ENCODE measurements around the gene ANKRD34A.
A peak's percentile ranks its signal among the peaks of the same experiment; 100 is the strongest.
"Not testable (repeated sequence)": the region's sequence is repeated elsewhere in the genome, so short reads cannot be mapped to it uniquely, and the experiment has no call there.

Gene ANKRD34A

DNA sequence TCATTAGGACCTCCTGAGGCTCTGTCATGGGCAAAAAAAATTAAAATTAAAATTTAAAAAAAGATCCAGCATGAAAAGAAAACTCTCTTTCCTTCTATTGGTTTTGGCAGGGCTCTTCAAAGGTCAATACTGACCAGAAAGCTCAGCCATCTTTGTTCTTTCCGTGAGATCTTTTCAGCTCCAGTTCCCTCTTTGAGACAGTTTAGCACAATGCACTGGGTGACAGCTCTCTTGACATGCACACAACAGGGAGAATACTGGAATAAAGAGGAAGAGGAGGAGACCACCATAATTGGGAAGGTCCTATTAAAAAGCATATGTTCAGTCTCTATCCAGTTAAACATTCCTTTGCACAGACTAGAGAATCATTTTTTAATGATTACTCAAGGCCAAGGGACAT is 12.8 kb downstream of the ANKRD34A start:
- H3K27ac ChIP-seq: no peak overlapping the region
- peaks cover 36% of the 10 kb centered on the region for H3K4me1 ChIP-seq
- no peak for TF ChIP-seq Cebpa-rat (IDR thresholded peaks at IDR 0.05)
- H3K4me2 ChIP-seq: 0 out of 2 replicates have a peak overlapping the region, but pooled peaks have one; percentile 10
- no peaks in the 10 kb centered on the region for H3K9me3 ChIP-seq
- H3K9ac ChIP-seq: no peak overlapping the region
- H4K20me1 ChIP-seq: peaks cover 53% of the 10 kb centered on the region
- H3K27me3 ChIP-seq: no peaks in the 10 kb centered on the region
- no peak overlapping the region for H3K4me3 ChIP-seq
- peaks cover 73% of the 10 kb centered on the region for H3K36me3 ChIP-seq

- Histone ChIP-seq H3K27me3 (no peaks in the 10 kb centered on the region), H3K36me3 (peaks cover 89% of the 10 kb centered on the region), H3K4me2 (no peak overlapping the region), H4K20me1 (peaks cover 47% of the 10 kb centered on the region), H3K4me1 (peaks cover 13% of the 10 kb centered on the region), H3K27ac (no peak overlapping the region), H3K9me3 (no peaks in the 10 kb centered on the region), H3K4me3 (no peak overlapping the region), H3K9ac (no peak overlapping the region)
- no peak for TF ChIP-seq Cebpa-rat (IDR thresholded peaks at IDR 0.05)
These were observed 15.2 kb downstream of the ANKRD34A start for GRCh38 chr1:145949219-145949618.

- Histone ChIP-seq H4K20me1 (peaks cover 41% of the 10 kb centered on the region), H3K36me3 (peaks cover 89% of the 10 kb centered on the region), H3K27me3 (no peaks in the 10 kb centered on the region), H3K9ac (no peak overlapping the region), H3K9me3 (no peaks in the 10 kb centered on the region), H3K27ac (no peak overlapping the region), H3K4me2 (no peak overlapping the region), H3K4me3 (no peak overlapping the region), H3K4me1 (peaks cover 13% of the 10 kb centered on the region)
- TF ChIP-seq Cebpa-rat (IDR thresholded peaks at IDR 0.05): no peak
These were observed 16.8 kb downstream of the ANKRD34A start for GRCh38 chr1:145947551-145947950.

DNA sequence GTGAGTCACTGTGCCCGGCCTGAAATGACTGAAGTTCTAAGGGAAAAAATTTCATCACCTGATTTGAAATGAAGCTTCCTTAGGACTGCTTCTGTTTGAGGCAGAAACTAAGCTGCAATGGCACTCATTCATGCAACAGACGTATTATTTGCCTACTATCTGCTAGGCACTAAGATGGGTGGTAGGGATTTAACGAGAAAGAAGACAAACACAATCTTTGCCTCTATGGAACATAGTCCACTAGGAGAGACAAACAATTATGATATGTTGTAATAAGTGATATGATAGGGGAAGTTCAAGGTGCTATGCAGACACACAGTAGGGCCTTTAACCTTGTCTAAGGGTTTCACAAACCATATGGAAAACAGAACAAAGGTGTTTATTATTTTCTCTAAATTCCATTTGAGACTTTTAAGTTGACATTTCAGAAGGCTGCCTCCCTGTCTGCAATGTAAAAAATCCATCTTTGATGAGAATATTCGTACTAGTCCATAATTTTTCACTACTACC is 17.8 kb downstream of the ANKRD34A start:
- no peak for TF ChIP-seq Cebpa-rat (IDR thresholded peaks at IDR 0.05)
- H4K20me1 ChIP-seq: peaks cover 41% of the 10 kb centered on the region

DNA sequence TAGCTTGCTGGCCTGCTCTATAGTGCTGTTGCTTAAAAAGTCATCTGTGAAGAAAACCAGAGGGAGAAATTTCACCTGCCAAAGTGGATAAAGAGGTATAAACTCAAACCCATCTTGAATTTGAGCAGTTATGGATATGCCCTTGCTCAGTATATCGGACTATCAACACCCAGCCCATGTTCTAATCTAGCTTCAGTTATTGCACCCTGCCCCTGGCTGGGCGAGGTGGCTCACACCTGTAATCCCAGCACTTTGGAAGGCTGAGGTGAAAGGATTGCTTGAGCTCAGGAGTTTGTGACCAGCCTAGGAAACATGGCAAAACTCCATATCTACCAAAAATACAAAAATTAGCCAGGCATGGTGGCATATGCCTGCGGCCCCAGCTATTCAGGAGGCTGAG is 19.8 kb downstream of the ANKRD34A start:
- TF ChIP-seq Cebpa-rat (IDR thresholded peaks at IDR 0.05): no peak
- H4K20me1 ChIP-seq: peaks cover 23% of the 10 kb centered on the region; the same call in 1 of the 2 replicates
- H3K4me1 ChIP-seq: no peaks in the 10 kb centered on the region
- peaks cover 92% of the 10 kb centered on the region for H3K36me3 ChIP-seq
- H3K9ac ChIP-seq: no peak overlapping the region
- no peak overlapping the region for H3K27ac ChIP-seq
- H3K4me2 ChIP-seq: no peak overlapping the region
- H3K27me3 ChIP-seq: no peaks in the 10 kb centered on the region
- no peak overlapping the region for H3K4me3 ChIP-seq
- no peaks in the 10 kb centered on the region for H3K9me3 ChIP-seq

More for the DNA sequence above, 17.8 kb downstream of the ANKRD34A start:
- no peak overlapping the region for H3K4me2 ChIP-seq
- H3K4me1 ChIP-seq: peaks cover 11% of the 10 kb centered on the region
- no peaks in the 10 kb centered on the region for H3K27me3 ChIP-seq
- H3K4me3 ChIP-seq: no peak overlapping the region
- peaks cover 94% of the 10 kb centered on the region for H3K36me3 ChIP-seq
- no peak overlapping the region for H3K27ac ChIP-seq
- H3K9ac ChIP-seq: no peak overlapping the region
- H3K9me3 ChIP-seq: no peaks in the 10 kb centered on the region

DNA sequence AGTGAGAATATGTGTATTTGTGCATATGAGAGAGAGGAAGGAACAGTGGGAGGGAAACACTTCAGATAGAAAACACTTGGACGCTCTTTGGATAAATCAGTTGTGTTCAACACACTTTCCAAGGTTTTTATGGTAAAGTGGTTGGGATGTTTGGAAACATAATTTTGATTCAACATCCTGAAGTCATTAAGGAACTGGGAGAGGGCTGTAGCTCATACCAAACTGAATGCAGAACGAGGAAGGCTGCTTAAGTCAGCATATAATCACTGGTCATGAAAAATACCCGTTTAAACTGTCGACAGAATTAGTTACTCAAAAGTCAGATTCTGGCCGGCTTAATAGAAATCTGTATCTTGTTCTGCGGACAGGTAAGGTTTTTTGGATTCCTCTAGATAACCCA is 21.5 kb downstream of the ANKRD34A start:
- Histone ChIP-seq H3K4me3 (no peak overlapping the region), H4K20me1 (peaks cover 8% of the 10 kb centered on the region; the same call in 1 of the 2 replicates), H3K9me3 (no peaks in the 10 kb centered on the region), H3K36me3 (peaks cover 89% of the 10 kb centered on the region), H3K27me3 (no peaks in the 10 kb centered on the region), H3K27ac (no peak overlapping the region), H3K4me1 (no peaks in the 10 kb centered on the region), H3K4me2 (no peak overlapping the region), H3K9ac (no peak overlapping the region)
- TF ChIP-seq Cebpa-rat (IDR thresholded peaks at IDR 0.05): no peak

- H3K4me2 ChIP-seq: no peak overlapping the region
- H3K27ac ChIP-seq: no peak overlapping the region
- H3K4me1 ChIP-seq: no peaks in the 10 kb centered on the region
These were observed 22.0 kb downstream of the ANKRD34A start for GRCh38 chr1:145942405-145942804.

GRCh38 chr1:145937436-145937835 is 26.9 kb downstream of the ANKRD34A start:
- H3K27ac ChIP-seq: no peak overlapping the region
- no peaks in the 10 kb centered on the region for H3K27me3 ChIP-seq
- no peak overlapping the region for H3K4me2 ChIP-seq
- TF ChIP-seq Cebpa-rat (IDR thresholded peaks at IDR 0.05): no peak
- H3K4me3 ChIP-seq: no peak overlapping the region
- peaks cover 84% of the 10 kb centered on the region for H3K36me3 ChIP-seq
- peaks cover 13% of the 10 kb centered on the region for H3K4me1 ChIP-seq
- no peaks in the 10 kb centered on the region for H3K9me3 ChIP-seq
- H3K9ac ChIP-seq: no peak overlapping the region
- no peaks in the 10 kb centered on the region for H4K20me1 ChIP-seq

More at GRCh38 chr1:145942405-145942804, 22.0 kb downstream of the ANKRD34A start:
- no peak for TF ChIP-seq Cebpa-rat (IDR thresholded peaks at IDR 0.05)
- peaks cover 3% of the 10 kb centered on the region; the same call in 1 of the 2 replicates for H4K20me1 ChIP-seq
- no peak overlapping the region for H3K9ac ChIP-seq
- peaks cover 90% of the 10 kb centered on the region for H3K36me3 ChIP-seq
- no peak overlapping the region for H3K4me3 ChIP-seq
- no peaks in the 10 kb centered on the region for H3K27me3 ChIP-seq
- H3K9me3 ChIP-seq: no peaks in the 10 kb centered on the region

- Histone ChIP-seq H3K27ac (no peak overlapping the region), H3K4me2 (no peak overlapping the region), H3K9ac (no peak overlapping the region), H4K20me1 (no peaks in the 10 kb centered on the region), H3K4me3 (no peak overlapping the region), H3K36me3 (peaks cover 72% of the 10 kb centered on the region), H3K4me1 (peaks cover 16% of the 10 kb centered on the region), H3K9me3 (no peaks in the 10 kb centered on the region), H3K27me3 (no peaks in the 10 kb centered on the region)
- TF ChIP-seq Cebpa-rat (IDR thresholded peaks at IDR 0.05): no peak
These were observed 28.1 kb downstream of the ANKRD34A start for GRCh38 chr1:145936247-145936646.

DNA sequence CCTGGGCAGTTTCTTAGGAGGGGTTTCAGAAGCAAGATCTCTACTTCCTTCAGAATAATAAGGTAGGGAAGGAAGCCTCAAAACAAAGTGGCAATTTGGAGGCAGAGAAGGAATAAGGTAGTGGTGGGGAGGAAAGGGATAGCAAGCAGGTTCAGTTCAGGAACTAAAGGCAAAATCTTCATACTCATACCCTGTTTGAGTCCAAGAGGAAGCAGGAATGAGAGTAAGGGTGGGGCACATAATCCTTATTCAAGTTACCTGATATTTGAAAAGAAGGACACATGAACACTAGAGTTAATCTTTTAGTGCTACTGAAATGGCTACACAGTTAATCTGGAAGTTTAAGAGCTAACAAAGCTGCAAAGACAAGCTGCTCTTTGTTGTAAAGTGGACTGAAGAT is 28.7 kb downstream of the ANKRD34A start:
- Histone ChIP-seq H4K20me1 (no peaks in the 10 kb centered on the region), H3K27ac (no peak overlapping the region), H3K4me2 (no peak overlapping the region), H3K9me3 (no peaks in the 10 kb centered on the region), H3K4me3 (no peak overlapping the region), H3K9ac (no peak overlapping the region), H3K36me3 (peaks cover 66% of the 10 kb centered on the region), H3K27me3 (no peaks in the 10 kb centered on the region), H3K4me1 (peaks cover 16% of the 10 kb centered on the region)
- no peak for TF ChIP-seq Cebpa-rat (IDR thresholded peaks at IDR 0.05)

DNA sequence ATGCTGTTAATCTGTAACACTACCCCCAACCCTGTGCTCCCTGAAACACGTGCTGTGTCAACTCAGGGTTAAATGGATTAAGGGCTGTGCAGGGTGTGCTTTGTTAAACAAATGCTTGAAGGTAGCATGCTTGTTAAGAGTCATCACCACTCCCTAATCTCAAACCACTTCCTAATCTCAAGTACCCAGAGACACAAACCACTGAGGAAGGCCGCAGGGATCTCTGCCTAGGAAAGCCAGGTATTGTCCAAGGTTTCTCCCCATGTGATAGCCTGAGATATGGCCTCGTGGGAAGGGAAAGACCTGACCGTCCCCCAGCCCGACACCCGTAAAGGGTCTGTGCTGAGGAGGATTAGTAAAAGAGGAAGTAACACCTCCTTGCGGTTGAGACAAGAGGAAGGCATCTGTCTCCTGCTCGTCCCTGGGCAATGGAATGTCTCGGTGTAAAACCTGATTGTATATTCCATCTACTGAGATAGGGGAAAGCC is 31.8 kb downstream of the ANKRD34A start:
- Histone ChIP-seq H3K4me1 (peaks cover 27% of the 10 kb centered on the region), H3K27ac (peak overlapping the region; percentile 35; the same call in 1 of the 2 replicates), H3K4me2 (peak overlapping the region; percentile 45), H3K36me3 (peaks cover 43% of the 10 kb centered on the region)
- H3K9me3 ChIP-seq, H4K20me1 ChIP-seq, H3K4me3 ChIP-seq, H3K27me3 ChIP-seq, H3K9ac ChIP-seq: not testable (repeated sequence)
